Measurements from ENCODE around the gene SLC22A31.

GRCh38 chr16:89197633-89198416, 2.5 kb downstream of the SLC22A31 start:
- TF ChIP-seq RFX5 (IDR thresholded peaks at IDR 0.05; ENCODE audit: low read depth, low read length) (no peak), EP300 (IDR thresholded peaks at IDR 0.05; ENCODE audit: low read length) (no peak), ZNF512 (tag; IDR thresholded peaks at IDR 0.05) (no peak), CTCF (IDR thresholded peaks at IDR 0.05 in 2 of 3, conservative IDR thresholded peaks at IDR 0.05 in 1 of 3; ENCODE audit: insufficient read depth in 2 of 3, low read depth in 1 of 3, low read length in 3 of 3) (no peak), JUNB (CRISPR knock-in tag; conservative IDR thresholded peaks at IDR 0.05) (no peak), NFATC3 (IDR thresholded peaks at IDR 0.05) (no peak), ZBTB9 (CRISPR knock-in tag; IDR thresholded peaks at IDR 0.05) (no peak), NR3C1 (CRISPR knock-in tag; IDR thresholded peaks at IDR 0.05) (no peak), SIN3A (IDR thresholded peaks at IDR 0.05; ENCODE audit: borderline replicate concordance in 2 of 2, control insufficient read depth in 1 of 2, low read depth in 2 of 2, low read length in 2 of 2) (no peak), ZNF695 (CRISPR knock-in tag; IDR thresholded peaks at IDR 0.05) (no peak), RNF2 (IDR thresholded peaks at IDR 0.05) (no peak), E2F1 (CRISPR knock-in tag; IDR thresholded peaks at IDR 0.05) (no peak), POLR2A (conservative IDR thresholded peaks at IDR 0.05) (no peak)
